ENCODE measurements around the gene CPNE7.
"Not testable (repeated sequence)": the region's sequence is repeated elsewhere in the genome, so short reads cannot be mapped to it uniquely, and the experiment has no call there.

CPNE7 gene

GRCh38 chr16:89621136-89621697, 45.7 kb downstream of the CPNE7 start:
- Histone ChIP-seq H3K27ac (ENCODE audit: low read depth, low read length) (no peak overlapping the region), H3K9ac (ENCODE audit: low read length in 5 of 5) (no peak overlapping the region), H3K4me1 (ENCODE audit: control insufficient read depth in 5 of 5, insufficient read depth in 5 of 5, low read length in 5 of 5) (peaks cover 0 to 27% (median 2%) of the 10 kb centered on the region in 5 donors), H3K36me3 (ENCODE audit: control insufficient read depth in 5 of 5, insufficient read depth in 5 of 5, low read length in 5 of 5) (no peaks in the 10 kb centered on the region), H3K4me3 (ENCODE audit: low read depth in 1 of 5, low read length in 5 of 5) (no peak overlapping the region), H3K27me3 (ENCODE audit: control insufficient read depth in 5 of 5, insufficient read depth in 4 of 5, low read length in 5 of 5) (peaks cover 18 to 46% (median 26%) of the 10 kb centered on the region in 5 donors), H3K9me3 (ENCODE audit: control insufficient read depth in 5 of 5, low read length in 5 of 5) (no peaks in the 10 kb centered on the region)

- Histone ChIP-seq H3K4me1 (ENCODE audit: control insufficient read depth in 5 of 5, insufficient read depth in 5 of 5, low read length in 5 of 5) (peaks cover 0 to 21% (median 2%) of the 10 kb centered on the region in 5 donors), H3K36me3 (ENCODE audit: control insufficient read depth in 5 of 5, insufficient read depth in 5 of 5, low read length in 5 of 5) (no peaks in the 10 kb centered on the region), H3K4me3 (ENCODE audit: low read depth in 1 of 5, low read length in 5 of 5) (no peak overlapping the region), H3K27me3 (ENCODE audit: control insufficient read depth in 5 of 5, insufficient read depth in 4 of 5, low read length in 5 of 5) (peaks cover 18 to 46% (median 25%) of the 10 kb centered on the region in 5 donors), H3K27ac (ENCODE audit: low read depth, low read length) (no peak overlapping the region), H3K9ac (ENCODE audit: low read length in 5 of 5) (no peak overlapping the region), H3K9me3 (ENCODE audit: control insufficient read depth in 5 of 5, low read length in 5 of 5) (no peaks in the 10 kb centered on the region)
Observed at GRCh38 chr16:89621698-89622409, 46.3 kb downstream of the CPNE7 start.

- H3K4me3 ChIP-seq (ENCODE audit: low read depth in 1 of 5, low read length in 5 of 5): peak overlapping the region in 1 of 5 donors; percentile 17
- no peak overlapping the region for H3K9ac ChIP-seq (ENCODE audit: low read length in 5 of 5)
- no peaks in the 10 kb centered on the region for H3K9me3 ChIP-seq (ENCODE audit: control insufficient read depth in 5 of 5, low read length in 5 of 5)
- H3K27ac ChIP-seq (ENCODE audit: low read depth, low read length): no peak overlapping the region
- peaks cover 0 to 16% (median 2%) of the 10 kb centered on the region in 5 donors for H3K4me1 ChIP-seq (ENCODE audit: control insufficient read depth in 5 of 5, insufficient read depth in 5 of 5, low read length in 5 of 5)
- H3K36me3 ChIP-seq (ENCODE audit: control insufficient read depth in 5 of 5, insufficient read depth in 5 of 5, low read length in 5 of 5): no peaks in the 10 kb centered on the region
- H3K27me3 ChIP-seq (ENCODE audit: control insufficient read depth in 5 of 5, insufficient read depth in 4 of 5, low read length in 5 of 5): peaks cover 18 to 46% (median 24%) of the 10 kb centered on the region in 5 donors
Observed at GRCh38 chr16:89623511-89624261, 48.1 kb downstream of the CPNE7 start.

GRCh38 chr16:89624777-89625761, 49.5 kb downstream of the CPNE7 start:
- peaks cover 0 to 14% (median 2%) of the 10 kb centered on the region in 5 donors for H3K4me1 ChIP-seq (ENCODE audit: control insufficient read depth in 5 of 5, insufficient read depth in 5 of 5, low read length in 5 of 5)
- no peak overlapping the region for H3K9ac ChIP-seq (ENCODE audit: low read length in 5 of 5)
- no peak overlapping the region for H3K27ac ChIP-seq (ENCODE audit: low read depth, low read length)
- H3K36me3 ChIP-seq (ENCODE audit: control insufficient read depth in 5 of 5, insufficient read depth in 5 of 5, low read length in 5 of 5): no peaks in the 10 kb centered on the region
- no peak overlapping the region for H3K4me3 ChIP-seq (ENCODE audit: low read depth in 1 of 5, low read length in 5 of 5)
- H3K27me3 ChIP-seq (ENCODE audit: control insufficient read depth in 5 of 5, insufficient read depth in 4 of 5, low read length in 5 of 5): peaks cover 15 to 44% (median 21%) of the 10 kb centered on the region in 5 donors
- peaks cover 0 to 3% (median 2%) of the 10 kb centered on the region in 5 donors for H3K9me3 ChIP-seq (ENCODE audit: control insufficient read depth in 5 of 5, low read length in 5 of 5)

GRCh38 chr16:89629827-89630610, 54.5 kb downstream of the CPNE7 start:
- H3K9ac ChIP-seq (ENCODE audit: low read length in 5 of 5): no peak overlapping the region
- H3K27ac ChIP-seq (ENCODE audit: low read depth, low read length): no peak overlapping the region
- no peak overlapping the region for H3K4me3 ChIP-seq (ENCODE audit: low read depth in 1 of 5, low read length in 5 of 5)
- H3K4me1 ChIP-seq (ENCODE audit: control insufficient read depth in 5 of 5, insufficient read depth in 5 of 5, low read length in 5 of 5): no peaks in the 10 kb centered on the region
- peaks cover 13 to 24% (median 17%) of the 10 kb centered on the region in 5 donors for H3K27me3 ChIP-seq (ENCODE audit: control insufficient read depth in 5 of 5, insufficient read depth in 4 of 5, low read length in 5 of 5)
- no peaks in the 10 kb centered on the region for H3K36me3 ChIP-seq (ENCODE audit: control insufficient read depth in 5 of 5, insufficient read depth in 5 of 5, low read length in 5 of 5)
- H3K9me3 ChIP-seq (ENCODE audit: control insufficient read depth in 5 of 5, low read length in 5 of 5): peaks cover 0 to 5% (median 3%) of the 10 kb centered on the region in 5 donors

GRCh38 chr16:89633064-89633631, 57.6 kb downstream of the CPNE7 start:
- H3K27me3 ChIP-seq (ENCODE audit: control insufficient read depth in 5 of 5, insufficient read depth in 4 of 5, low read length in 5 of 5): peaks cover 15 to 33% (median 31%) of the 10 kb centered on the region in 5 donors
- H3K27ac ChIP-seq (ENCODE audit: low read depth, low read length): no peak overlapping the region
- peaks cover 0 to 5% (median 3%) of the 10 kb centered on the region in 5 donors for H3K9me3 ChIP-seq (ENCODE audit: control insufficient read depth in 5 of 5, low read length in 5 of 5)
- H3K4me1 ChIP-seq (ENCODE audit: control insufficient read depth in 5 of 5, insufficient read depth in 5 of 5, low read length in 5 of 5): no peaks in the 10 kb centered on the region
- no peak overlapping the region for H3K9ac ChIP-seq (ENCODE audit: low read length in 5 of 5)
- no peaks in the 10 kb centered on the region for H3K36me3 ChIP-seq (ENCODE audit: control insufficient read depth in 5 of 5, insufficient read depth in 5 of 5, low read length in 5 of 5)
- H3K4me3 ChIP-seq (ENCODE audit: low read depth in 1 of 5, low read length in 5 of 5): no peak overlapping the region

GRCh38 chr16:89634463-89635385, 59.2 kb downstream of the CPNE7 start:
- H3K27ac ChIP-seq (ENCODE audit: low read depth, low read length); H3K36me3 ChIP-seq (ENCODE audit: control insufficient read depth in 5 of 5, insufficient read depth in 5 of 5, low read length in 5 of 5); H3K9ac ChIP-seq (ENCODE audit: low read length in 5 of 5); H3K4me1 ChIP-seq (ENCODE audit: control insufficient read depth in 5 of 5, insufficient read depth in 5 of 5, low read length in 5 of 5); H3K9me3 ChIP-seq (ENCODE audit: control insufficient read depth in 5 of 5, low read length in 5 of 5); H3K4me3 ChIP-seq (ENCODE audit: low read depth in 1 of 5, low read length in 5 of 5): not testable (repeated sequence)
- peaks cover 15 to 33% (median 31%) of the 10 kb centered on the region in 5 donors for H3K27me3 ChIP-seq (ENCODE audit: control insufficient read depth in 5 of 5, insufficient read depth in 4 of 5, low read length in 5 of 5)

- Histone ChIP-seq H3K4me3 (ENCODE audit: low read depth in 1 of 5, low read length in 5 of 5) (no peak overlapping the region), H3K27me3 (ENCODE audit: control insufficient read depth in 5 of 5, insufficient read depth in 4 of 5, low read length in 5 of 5) (peaks cover 15 to 33% (median 31%) of the 10 kb centered on the region in 5 donors)
Observed at GRCh38 chr16:89636663-89637062, 61.1 kb downstream of the CPNE7 start.

More at GRCh38 chr16:89636663-89637062, 61.1 kb downstream of the CPNE7 start:
- Histone ChIP-seq H3K9me3 (ENCODE audit: control insufficient read depth in 5 of 5, low read length in 5 of 5) (peaks cover 0 to 3% (median 0%) of the 10 kb centered on the region in 5 donors), H3K9ac (ENCODE audit: low read length in 5 of 5) (no peak overlapping the region), H3K27ac (ENCODE audit: low read depth, low read length) (no peak overlapping the region), H3K4me1 (ENCODE audit: control insufficient read depth in 5 of 5, insufficient read depth in 5 of 5, low read length in 5 of 5) (peaks cover 0 to 15% (median 11%) of the 10 kb centered on the region in 5 donors), H3K36me3 (ENCODE audit: control insufficient read depth in 5 of 5, insufficient read depth in 5 of 5, low read length in 5 of 5) (no peaks in the 10 kb centered on the region)
